Right renal pelvis (tissue), 4 donors: ENCODE measurements around the gene LIPT2. TPM values are rescaled to one million over a fixed set of nuclear protein-coding genes. Genes with fewer than 3 reads are reported as not detected.

Experiments used
- DNase-seq, 4 donors: peaks; one replicate each; pipeline ENCODE4 v3.0.0-alpha.2; 2013; ENCODE audit warnings: low read depth in 4 of 4, low spot score in 3 of 4, missing footprints in 1 of 4
- polyA plus RNA-seq, 4 donors: library from polyadenylated mRNA; unstranded; fragments of 120-200 nt; gene quantifications; one replicate each; pipeline ENCODE4 v1.2.1, GENCODE V29; 2013; ENCODE audit not compliant: insufficient read length in 4 of 4

Gene LIPT2
- polyA plus RNA-seq, 4 donors: 10.1 to 10.8 (median 10.7) TPM

- no peak for DNase-seq
Observed at GRCh38 chr11:74505911-74506310, 12.4 kb upstream of the LIPT2 start.

GRCh38 chr11:74504100-74504691, 10.7 kb upstream of the LIPT2 start:
- DNase-seq: no peak

GRCh38 chr11:74494916-74495315, 1.4 kb upstream of the LIPT2 start:
- DNase-seq: no peak

- no peak for DNase-seq
Observed at GRCh38 chr11:74493791-74494630, 487 bp upstream of the LIPT2 start.

- no peak for DNase-seq
Observed at GRCh38 chr11:74492084-74492483, 1.4 kb downstream of the LIPT2 start.

GRCh38 chr11:74490941-74491340, 2.6 kb downstream of the LIPT2 start:
- DNase-seq: no peak

GRCh38 chr11:74487875-74488274, 5.6 kb downstream of the LIPT2 start:
- no peak for DNase-seq

GRCh38 chr11:74485868-74486267, 7.7 kb downstream of the LIPT2 start:
- no peak for DNase-seq

- no peak for DNase-seq
Observed at GRCh38 chr11:74480688-74481417, 12.7 kb downstream of the LIPT2 start.

- no peak for DNase-seq
Observed at GRCh38 chr11:74479732-74480123, 13.8 kb downstream of the LIPT2 start.

GRCh38 chr11:74478877-74479731, 14.4 kb downstream of the LIPT2 start:
- DNase-seq: no peak

- no peak for DNase-seq
Observed at GRCh38 chr11:74476536-74476935, 17.0 kb downstream of the LIPT2 start.

- no peak for DNase-seq
Observed at GRCh38 chr11:74474316-74474715, 19.2 kb downstream of the LIPT2 start.

GRCh38 chr11:74473382-74474173, 19.9 kb downstream of the LIPT2 start:
- DNase-seq: no peak

- no peak for DNase-seq
Observed at GRCh38 chr11:74471668-74472429, 21.7 kb downstream of the LIPT2 start.

GRCh38 chr11:74471037-74471436, 22.5 kb downstream of the LIPT2 start:
- no peak for DNase-seq

GRCh38 chr11:74470526-74470925, 23.0 kb downstream of the LIPT2 start:
- DNase-seq: no peak

- DNase-seq: no peak
Observed at GRCh38 chr11:74468936-74469335, 24.6 kb downstream of the LIPT2 start.

GRCh38 chr11:74468521-74468920, 25.0 kb downstream of the LIPT2 start:
- no peak for DNase-seq
